Activated naive CD8-positive, alpha-beta T cell treated with anti-CD3 and anti-CD28 coated beads for 36 hours (primary cell): ENCODE measurements around the gene ARHGAP23. TPM values are rescaled to one million over a fixed set of nuclear protein-coding genes. Genes with fewer than 3 reads are reported as not detected.
A peak's percentile ranks its signal among the peaks of the same experiment; 100 is the strongest.
"Not testable (repeated sequence)": the region's sequence is repeated elsewhere in the genome, so short reads cannot be mapped to it uniquely, and the experiment has no call there.

Source experiments
- DNase-seq: peaks from one replicate; pipeline ENCODE4 v3.0.0; 2021
- H3K27ac Mint-ChIP-seq: one replicate; pipeline ENCODE4 v1.8.0; 2022; ENCODE audit warnings: mild to moderate bottlenecking, moderate library complexity, mixed read lengths
- H3K27me3 Mint-ChIP-seq: one replicate; pipeline ENCODE4 v1.8.0; 2022; ENCODE audit warnings: mild to moderate bottlenecking, mixed read lengths
- H3K36me3 Mint-ChIP-seq: one replicate; pipeline ENCODE4 v1.8.0; 2021; ENCODE audit warnings: mild to moderate bottlenecking, mixed read lengths
- H3K4me1 Mint-ChIP-seq: one replicate; pipeline ENCODE4 v1.8.0; 2021; ENCODE audit warnings: mixed read lengths
- H3K4me3 Mint-ChIP-seq: one replicate; pipeline ENCODE4 v1.8.0; 2022; ENCODE audit warnings: mild to moderate bottlenecking, moderate library complexity, mixed read lengths
- H3K9me3 Mint-ChIP-seq: one replicate; pipeline ENCODE4 v1.8.0; 2022; ENCODE audit warnings: mixed read lengths
- total RNA-seq, 2 experiments: library from RNA; stranded (reverse); gene quantifications; one replicate each; pipeline ENCODE4 v1.2.3, GENCODE V29; 2021

The ARHGAP23 gene
- total RNA-seq, 2 experiments from 2014 or later, result 0.08 to 0.66 TPM

GRCh38 chr17:38497656-38498055 is 69.4 kb downstream of the ARHGAP23 start:
- not testable (repeated sequence) for H3K4me1 Mint-ChIP-seq, H3K36me3 Mint-ChIP-seq, H3K27ac Mint-ChIP-seq, DNase-seq, H3K9me3 Mint-ChIP-seq, H3K27me3 Mint-ChIP-seq, H3K4me3 Mint-ChIP-seq

- Mint-ChIP-seq H3K36me3 (no peaks in the 10 kb centered on the region), H3K27me3 (no peaks in the 10 kb centered on the region), H3K4me3 (no peak overlapping the region), H3K27ac (no peak overlapping the region), H3K9me3 (peaks cover 2% of the 10 kb centered on the region), H3K4me1 (no peaks in the 10 kb centered on the region)
- no peak for DNase-seq
Observed at GRCh38 chr17:38498353-38498752, 70.1 kb downstream of the ARHGAP23 start.

- not testable (repeated sequence) for H3K4me3 Mint-ChIP-seq, H3K4me1 Mint-ChIP-seq, H3K36me3 Mint-ChIP-seq, H3K27ac Mint-ChIP-seq, H3K27me3 Mint-ChIP-seq, DNase-seq, H3K9me3 Mint-ChIP-seq
Observed at GRCh38 chr17:38499230-38499629, 71.0 kb downstream of the ARHGAP23 start.

- H3K27ac Mint-ChIP-seq, H3K4me3 Mint-ChIP-seq, DNase-seq, H3K4me1 Mint-ChIP-seq, H3K36me3 Mint-ChIP-seq, H3K9me3 Mint-ChIP-seq, H3K27me3 Mint-ChIP-seq: not testable (repeated sequence)
Observed at GRCh38 chr17:38501718-38502117, 73.5 kb downstream of the ARHGAP23 start.

- not testable (repeated sequence) for H3K36me3 Mint-ChIP-seq, H3K9me3 Mint-ChIP-seq, DNase-seq, H3K4me1 Mint-ChIP-seq, H3K27ac Mint-ChIP-seq, H3K27me3 Mint-ChIP-seq, H3K4me3 Mint-ChIP-seq
Observed at GRCh38 chr17:38503286-38503913, 75.1 kb downstream of the ARHGAP23 start.

- Mint-ChIP-seq H3K4me1 (peaks cover under 1% of the 10 kb centered on the region), H3K36me3 (no peaks in the 10 kb centered on the region), H3K27me3 (peaks cover 14% of the 10 kb centered on the region), H3K9me3 (no peaks in the 10 kb centered on the region), H3K4me3 (no peak overlapping the region), H3K27ac (no peak overlapping the region)
- DNase-seq, result no peak
Observed at GRCh38 chr17:38504216-38504615, 76.0 kb downstream of the ARHGAP23 start.

- Mint-ChIP-seq H3K9me3 (no peaks in the 10 kb centered on the region), H3K36me3 (no peaks in the 10 kb centered on the region), H3K4me3 (no peak overlapping the region), H3K4me1 (peaks cover 10% of the 10 kb centered on the region), H3K27me3 (peaks cover 38% of the 10 kb centered on the region), H3K27ac (no peak overlapping the region)
- no peak for DNase-seq
Observed at GRCh38 chr17:38507436-38507835, 79.2 kb downstream of the ARHGAP23 start.

- peaks cover 10% of the 10 kb centered on the region for H3K4me1 Mint-ChIP-seq
- peaks cover 42% of the 10 kb centered on the region for H3K27me3 Mint-ChIP-seq
- H3K36me3 Mint-ChIP-seq, result no peaks in the 10 kb centered on the region
- no peak overlapping the region for H3K27ac Mint-ChIP-seq
- H3K9me3 Mint-ChIP-seq, result no peaks in the 10 kb centered on the region
- no peak overlapping the region for H3K4me3 Mint-ChIP-seq
- no peak for DNase-seq
Observed at GRCh38 chr17:38507921-38508569, 79.8 kb downstream of the ARHGAP23 start.

GRCh38 chr17:38508570-38508950 is 80.3 kb downstream of the ARHGAP23 start:
- no peak for DNase-seq
- peaks cover 42% of the 10 kb centered on the region for H3K27me3 Mint-ChIP-seq
- no peaks in the 10 kb centered on the region for H3K9me3 Mint-ChIP-seq
- H3K4me3 Mint-ChIP-seq, result no peak overlapping the region
- no peak overlapping the region for H3K27ac Mint-ChIP-seq
- H3K36me3 Mint-ChIP-seq, result no peaks in the 10 kb centered on the region
- H3K4me1 Mint-ChIP-seq, result peaks cover 10% of the 10 kb centered on the region

- peak; percentile 79 for DNase-seq
- Mint-ChIP-seq H3K9me3 (no peaks in the 10 kb centered on the region), H3K4me3 (peak overlapping the region; percentile 79), H3K36me3 (no peaks in the 10 kb centered on the region), H3K4me1 (peaks cover 10% of the 10 kb centered on the region), H3K27ac (peak overlapping the region; percentile 73), H3K27me3 (peaks cover 42% of the 10 kb centered on the region)
Observed at GRCh38 chr17:38508954-38509771, 80.9 kb downstream of the ARHGAP23 start.

GRCh38 chr17:38509772-38510420 is 81.6 kb downstream of the ARHGAP23 start:
- Mint-ChIP-seq H3K27me3 (peaks cover 42% of the 10 kb centered on the region), H3K4me3 (peak overlapping the region; percentile 79), H3K27ac (peak overlapping the region; percentile 73), H3K36me3 (no peaks in the 10 kb centered on the region), H3K9me3 (no peaks in the 10 kb centered on the region), H3K4me1 (peaks cover 10% of the 10 kb centered on the region)
- no peak for DNase-seq

- peaks cover 45% of the 10 kb centered on the region for H3K27me3 Mint-ChIP-seq
- H3K4me1 Mint-ChIP-seq, result peaks cover 10% of the 10 kb centered on the region
- no peaks in the 10 kb centered on the region for H3K36me3 Mint-ChIP-seq
- H3K4me3 Mint-ChIP-seq, result peak overlapping the region; percentile 34
- no peak overlapping the region for H3K27ac Mint-ChIP-seq
- no peaks in the 10 kb centered on the region for H3K9me3 Mint-ChIP-seq
- peak; percentile 21 for DNase-seq
Observed at GRCh38 chr17:38510421-38511149, 82.3 kb downstream of the ARHGAP23 start.

GRCh38 chr17:38511150-38512108 is 83.2 kb downstream of the ARHGAP23 start:
- Mint-ChIP-seq H3K36me3 (no peaks in the 10 kb centered on the region), H3K27ac (no peak overlapping the region), H3K4me3 (no peak overlapping the region), H3K4me1 (peaks cover 10% of the 10 kb centered on the region), H3K27me3 (peaks cover 46% of the 10 kb centered on the region), H3K9me3 (no peaks in the 10 kb centered on the region)
- no peak for DNase-seq
